Measurements from ENCODE around the gene DLG4. TPM values are rescaled to one million over a fixed set of nuclear protein-coding genes. Genes with fewer than 3 reads are reported as not detected.

The DLG4 gene
- total and polyA plus RNA-seq, 10 donors = 3.0 to 38.5 (median 23.5) TPM

- peak within 1 kb of the TSS in 1 of 8 donors; percentile 56 for H3K4me3 ChIP-seq
- H3K4me1 ChIP-seq = peaks cover 8 to 22% (median 16%) of the 10 kb centered on the region in 6 donors
- DNase-seq = no peak
- H3K9me3 ChIP-seq = no peaks in the 10 kb centered on the region
- TF ChIP-seq CTCF (IDR thresholded peaks at IDR 0.05 in 8 of 11, conservative IDR thresholded peaks at IDR 0.05 in 3 of 11) (no peak), POLR2AphosphoS5 (IDR thresholded peaks at IDR 0.05) (no peak), POLR2A (IDR thresholded peaks at IDR 0.05) (no peak)
- WGBS, 5 donors = 63 to 75% (median 68%) methylated on average over 19 to 20 of the region's 20 CpGs
- intact Hi-C loops (cut with DNase I; ENCODE audit: low total_unique reads) = no loop called here
- no peaks in the 10 kb centered on the region for H3K36me3 ChIP-seq
- no peak within 1 kb of the TSS for H3K27ac ChIP-seq
- peaks cover 0 to 51% (median 18%) of the 10 kb centered on the region in 7 donors for H3K27me3 ChIP-seq (replicated peaks in 1 of 7)
These were observed 40.0 kb downstream of the DLG4 start, which contains the start of gene ASGR1 for GRCh38 chr17:7179317-7180254. TSS of gene ASGR1 (minus strand) at chr17:7179370. CDS start at chr17:7178563, 807 bp downstream.

GRCh38 chr17:7178973-7179316, 40.7 kb downstream of the DLG4 start:
- Histone ChIP-seq H3K9me3 (no peaks in the 10 kb centered on the region), H3K36me3 (no peaks in the 10 kb centered on the region), H3K27ac (no peak overlapping the region), H3K27me3 (replicated peaks in 1 of 7) (peaks cover 0 to 57% (median 20%) of the 10 kb centered on the region in 7 donors), H3K4me1 (peaks cover 8 to 28% (median 20%) of the 10 kb centered on the region in 6 donors), H3K4me3 (no peak overlapping the region)
- intact Hi-C loops (cut with DNase I; ENCODE audit: low total_unique reads) = no loop called here
- no peak for DNase-seq
- 88 to 93% (median 89%) methylated on average over 11 of the region's 11 CpGs for WGBS, 5 donors
- no peak for TF ChIP-seq POLR2AphosphoS5 (IDR thresholded peaks at IDR 0.05)
- no peak for TF ChIP-seq CTCF (IDR thresholded peaks at IDR 0.05 in 8 of 11, conservative IDR thresholded peaks at IDR 0.05 in 3 of 11)
- TF ChIP-seq POLR2A (IDR thresholded peaks at IDR 0.05) = no peak

- 5 to 9% (median 6%) methylated on average over 17 to 18 of the region's 18 CpGs for WGBS, 5 donors
- TF ChIP-seq CTCF (IDR thresholded peaks at IDR 0.05 in 8 of 11, conservative IDR thresholded peaks at IDR 0.05 in 3 of 11) (no peak), POLR2A (IDR thresholded peaks at IDR 0.05) (no peak), POLR2AphosphoS5 (IDR thresholded peaks at IDR 0.05) (no peak)
These were observed 41.6 kb downstream of the DLG4 start for GRCh38 chr17:7177954-7178477.

More at GRCh38 chr17:7177954-7178477, 41.6 kb downstream of the DLG4 start:
- no peak overlapping the region for H3K27ac ChIP-seq
- no peaks in the 10 kb centered on the region for H3K9me3 ChIP-seq
- no peaks in the 10 kb centered on the region for H3K36me3 ChIP-seq
- peak overlapping the region in 7 of 8 donors; percentile 1 to 56 (median 21) for H3K4me3 ChIP-seq
- intact Hi-C loops (cut with DNase I; ENCODE audit: low total_unique reads) = no loop called here
- DNase-seq = no peak
- peaks cover 0 to 66% (median 21%) of the 10 kb centered on the region in 7 donors for H3K27me3 ChIP-seq (replicated peaks in 1 of 7)
- peaks cover 8 to 34% (median 22%) of the 10 kb centered on the region in 6 donors for H3K4me1 ChIP-seq
